Measurements from ENCODE around the gene SSB.
"Not testable (repeated sequence)": the region's sequence is repeated elsewhere in the genome, so short reads cannot be mapped to it uniquely, and the experiment has no call there.

Gene SSB

GRCh38 chr2:169782513-169782912, 16.2 kb upstream of the SSB start:
- DNase-seq: no peak

- DNase-seq: no peak
These were observed 8.1 kb upstream of the SSB start for GRCh38 chr2:169790581-169790980.

- no peak for DNase-seq
These were observed 3.5 kb upstream of the SSB start for GRCh38 chr2:169795181-169795580.

GRCh38 chr2:169796441-169796840, 2.2 kb upstream of the SSB start:
- DNase-seq: no peak

GRCh38 chr2:169797601-169798000, 1.1 kb upstream of the SSB start:
- DNase-seq: no peak

- no peak for DNase-seq
These were observed 314 bp upstream of the SSB start for GRCh38 chr2:169798397-169798717.

- DNase-seq: no peak
These were observed 4.8 kb downstream of the SSB start for GRCh38 chr2:169803480-169803879.

GRCh38 chr2:169806586-169806985, 7.9 kb downstream of the SSB start:
- no peak for DNase-seq

GRCh38 chr2:169808221-169808620, 9.6 kb downstream of the SSB start:
- no peak for DNase-seq

- no peak for DNase-seq
These were observed 17.2 kb downstream of the SSB start for GRCh38 chr2:169815849-169816248.

GRCh38 chr2:169816961-169817360, 18.3 kb downstream of the SSB start:
- DNase-seq: not testable (repeated sequence)

GRCh38 chr2:169817369-169817768, 18.7 kb downstream of the SSB start:
- not testable (repeated sequence) for DNase-seq

GRCh38 chr2:169818241-169818640, 19.6 kb downstream of the SSB start:
- no peak for DNase-seq

- no peak for DNase-seq
These were observed 20.4 kb downstream of the SSB start for GRCh38 chr2:169819106-169819505.

GRCh38 chr2:169820101-169820500, 21.4 kb downstream of the SSB start:
- not testable (repeated sequence) for DNase-seq

GRCh38 chr2:169822036-169822435, 23.4 kb downstream of the SSB start:
- no peak for DNase-seq

GRCh38 chr2:169822785-169823392, 24.2 kb downstream of the SSB start:
- DNase-seq: no peak

- no peak for DNase-seq
These were observed 25.3 kb downstream of the SSB start for GRCh38 chr2:169823996-169824372.

- DNase-seq: peak; percentile 94
These were observed 26.0 kb downstream of the SSB start, which contains the start of gene METTL5 for GRCh38 chr2:169824373-169825333. TSS of gene METTL5 (minus strand) at chr2:169824905. CDS start at chr2:169824597, 308 bp downstream.

- DNase-seq: peak; percentile 89
These were observed 28.8 kb downstream of the SSB start, which contains the start of gene UBR3 for GRCh38 chr2:169827272-169828140. TSS of gene UBR3 (plus strand) at chr2:169827454. CDS start at chr2:169827508, 54 bp downstream.

- DNase-seq: peak; percentile 61
These were observed 29.6 kb downstream of the SSB start for GRCh38 chr2:169828141-169828811.

- DNase-seq: no peak
These were observed 35.7 kb downstream of the SSB start for GRCh38 chr2:169834401-169834800.
